ENCODE data around the gene CEMIP.

The CEMIP gene

DNA sequence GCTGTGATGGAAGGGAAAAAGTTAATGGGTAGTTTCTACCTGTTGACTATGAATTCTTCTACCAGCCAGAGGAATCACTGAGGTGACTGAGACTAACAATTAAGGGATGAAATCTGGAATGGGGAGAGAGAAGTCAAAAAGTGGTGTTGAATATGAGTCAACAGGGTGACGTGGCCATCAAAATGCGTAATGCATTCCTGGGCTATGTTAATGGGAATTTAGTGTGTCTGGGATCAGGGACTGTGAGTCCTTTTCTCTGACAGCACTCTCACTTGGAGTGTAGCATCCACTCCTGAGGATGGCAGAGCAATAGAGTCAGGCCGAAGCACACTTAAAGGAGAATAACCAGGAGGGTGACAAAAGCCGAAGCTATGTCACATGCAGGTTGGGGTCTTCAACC, 150.1 kb downstream of the CEMIP start:
- no peak overlapping the region for H3K27ac Mint-ChIP-seq
- no peaks in the 10 kb centered on the region for H3K4me1 Mint-ChIP-seq
- H3K9me3 Mint-ChIP-seq: no peaks in the 10 kb centered on the region
- no peaks in the 10 kb centered on the region for H3K27me3 Mint-ChIP-seq
- no peak overlapping the region for H3K4me3 Mint-ChIP-seq
- ATAC-seq (replicated peaks): no peak
- DNase-seq: no peak
- H3K36me3 Mint-ChIP-seq: peaks cover 0 to 11% of the 10 kb centered on the region in 2 donors

DNA sequence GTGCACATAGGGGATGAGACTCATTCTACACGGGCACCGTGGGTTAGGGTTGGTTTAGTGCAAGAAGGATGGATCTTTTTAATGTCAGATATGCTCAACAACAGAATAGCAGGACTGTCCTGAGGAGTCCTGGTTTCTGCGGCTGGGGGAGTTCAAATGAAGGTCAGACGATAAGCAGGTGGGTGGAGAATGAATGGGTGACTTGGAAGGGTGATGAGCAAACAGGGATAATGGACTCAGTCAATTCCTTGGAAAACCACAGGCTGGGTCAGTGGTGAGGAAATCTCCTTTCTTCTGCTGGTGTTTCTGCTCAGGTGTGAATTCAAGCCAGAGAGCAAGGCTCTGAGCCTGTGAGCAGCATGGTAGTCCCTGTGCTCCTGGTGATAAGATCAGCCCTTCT, 150.5 kb downstream of the CEMIP start:
- no peak for ATAC-seq (replicated peaks)
- H3K4me3 Mint-ChIP-seq: no peak overlapping the region
- no peaks in the 10 kb centered on the region for H3K27me3 Mint-ChIP-seq
- no peak for DNase-seq
- H3K9me3 Mint-ChIP-seq: no peaks in the 10 kb centered on the region
- peaks cover 0 to 15% of the 10 kb centered on the region in 2 donors for H3K36me3 Mint-ChIP-seq
- no peak overlapping the region for H3K27ac Mint-ChIP-seq
- peaks cover 0 to 4% of the 10 kb centered on the region in 2 donors for H3K4me1 Mint-ChIP-seq

DNA sequence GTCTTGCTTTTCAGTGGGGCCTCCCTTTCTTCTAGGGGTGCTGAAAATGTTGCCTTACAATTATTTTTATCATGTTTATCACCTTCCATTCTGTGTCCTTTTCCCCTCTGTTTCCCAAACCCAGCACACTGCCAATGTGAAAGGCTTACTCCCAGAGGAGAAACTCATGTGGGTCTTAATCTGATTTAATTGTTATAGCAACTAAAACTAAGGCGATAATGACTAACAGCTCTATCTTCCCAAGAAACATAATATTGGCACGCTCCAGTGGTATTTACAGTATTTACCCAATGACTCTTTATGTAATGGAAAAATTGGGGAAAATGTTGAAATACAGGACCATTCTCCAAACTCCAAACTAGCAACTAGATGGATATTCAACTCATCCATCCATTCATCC, 152.0 kb downstream of the CEMIP start:
- Mint-ChIP-seq H3K4me3 (no peak overlapping the region), H3K9me3 (no peaks in the 10 kb centered on the region), H3K36me3 (peaks cover under 1 to 21% of the 10 kb centered on the region in 2 donors), H3K27me3 (no peaks in the 10 kb centered on the region), H3K27ac (no peak overlapping the region), H3K4me1 (peaks cover 0 to 5% of the 10 kb centered on the region in 2 donors)
- DNase-seq: no peak
- ATAC-seq (replicated peaks): no peak

DNA sequence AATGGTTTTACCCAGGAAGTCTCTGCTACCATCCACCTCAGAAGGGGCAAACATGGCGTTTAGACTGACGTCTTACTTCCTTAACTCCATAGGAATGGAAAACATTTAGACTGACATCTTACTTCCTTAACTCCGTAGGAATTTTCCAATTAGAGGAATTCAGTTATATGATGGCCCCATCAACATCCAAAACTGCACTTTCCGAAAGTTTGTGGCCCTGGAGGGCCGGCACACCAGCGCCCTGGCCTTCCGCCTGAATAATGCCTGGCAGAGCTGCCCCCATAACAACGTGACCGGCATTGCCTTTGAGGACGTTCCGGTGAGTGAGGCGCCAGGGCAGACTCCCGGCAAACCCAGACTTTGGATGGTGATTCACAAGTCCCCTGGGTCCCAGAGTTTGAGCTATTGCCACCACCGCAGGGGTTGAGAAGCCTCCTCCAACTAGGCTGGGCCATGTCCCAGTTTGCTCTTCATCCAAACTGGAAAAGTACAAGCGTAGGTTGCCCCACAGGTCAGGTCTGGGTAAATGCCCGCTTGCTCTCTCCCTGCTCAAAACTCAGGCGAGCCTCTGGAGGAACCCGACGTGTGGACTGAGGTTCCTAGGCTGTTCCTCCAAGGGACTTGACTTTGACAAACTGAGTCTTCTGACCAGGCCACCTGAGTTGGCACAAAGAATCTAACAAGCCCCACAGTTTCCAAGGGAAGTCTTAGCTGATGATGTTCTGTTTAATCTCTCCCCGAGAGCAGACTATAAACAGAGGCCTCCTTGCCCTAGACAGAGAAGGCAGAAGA, 152.7 kb downstream of the CEMIP start:
- Mint-ChIP-seq H3K27me3 (no peaks in the 10 kb centered on the region), H3K36me3 (peaks cover 6 to 29% of the 10 kb centered on the region in 2 donors), H3K9me3 (no peaks in the 10 kb centered on the region), H3K27ac (no peak overlapping the region), H3K4me1 (peaks cover 0 to 5% of the 10 kb centered on the region in 2 donors), H3K4me3 (no peak overlapping the region)
- ATAC-seq (replicated peaks): no peak
- no peak for DNase-seq

DNA sequence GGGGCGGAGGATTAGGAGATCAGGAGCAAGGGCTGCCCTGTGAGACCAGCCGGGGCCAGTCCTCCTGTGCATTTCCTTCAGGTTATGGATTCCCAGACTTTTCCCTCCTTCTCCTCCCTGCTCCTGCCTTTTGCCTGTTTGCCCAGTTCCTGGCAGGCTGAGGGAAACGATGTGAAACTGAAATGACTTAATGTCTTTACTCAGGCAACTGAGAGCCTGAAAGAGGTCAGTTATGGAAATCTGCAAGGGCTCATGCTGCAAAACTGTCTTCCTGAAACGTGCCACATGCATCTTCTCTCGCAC, 153.3 kb downstream of the CEMIP start:
- Mint-ChIP-seq H3K36me3 (peaks cover 8 to 31% of the 10 kb centered on the region in 2 donors), H3K4me1 (peaks cover 0 to 5% of the 10 kb centered on the region in 2 donors), H3K27me3 (no peaks in the 10 kb centered on the region), H3K9me3 (no peaks in the 10 kb centered on the region), H3K4me3 (no peak overlapping the region), H3K27ac (no peak overlapping the region)
- ATAC-seq (replicated peaks): no peak
- no peak for DNase-seq

DNA sequence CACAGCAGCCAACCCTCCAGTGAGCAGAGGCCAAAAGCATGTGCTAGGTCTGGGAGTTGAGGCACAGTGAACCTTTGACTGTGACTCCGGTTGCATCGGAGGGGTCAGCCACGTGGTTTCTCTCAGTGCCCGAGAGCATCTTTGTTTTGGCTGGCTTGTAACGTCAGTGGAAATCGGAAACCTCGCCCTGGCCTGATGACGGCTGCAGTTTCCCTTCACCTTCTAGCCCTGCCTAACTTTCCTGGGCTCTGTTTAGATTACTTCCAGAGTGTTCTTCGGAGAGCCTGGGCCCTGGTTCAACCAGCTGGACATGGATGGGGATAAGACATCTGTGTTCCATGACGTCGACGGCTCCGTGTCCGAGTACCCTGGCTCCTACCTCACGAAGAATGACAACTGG, 153.8 kb downstream of the CEMIP start:
- no peak overlapping the region for H3K27ac Mint-ChIP-seq
- no peak for ATAC-seq (replicated peaks)
- no peaks in the 10 kb centered on the region for H3K9me3 Mint-ChIP-seq
- H3K36me3 Mint-ChIP-seq: peaks cover 11 to 35% of the 10 kb centered on the region in 2 donors
- DNase-seq: no peak
- no peaks in the 10 kb centered on the region for H3K27me3 Mint-ChIP-seq
- H3K4me1 Mint-ChIP-seq: peaks cover 0 to 5% of the 10 kb centered on the region in 2 donors
- H3K4me3 Mint-ChIP-seq: no peak overlapping the region

DNA sequence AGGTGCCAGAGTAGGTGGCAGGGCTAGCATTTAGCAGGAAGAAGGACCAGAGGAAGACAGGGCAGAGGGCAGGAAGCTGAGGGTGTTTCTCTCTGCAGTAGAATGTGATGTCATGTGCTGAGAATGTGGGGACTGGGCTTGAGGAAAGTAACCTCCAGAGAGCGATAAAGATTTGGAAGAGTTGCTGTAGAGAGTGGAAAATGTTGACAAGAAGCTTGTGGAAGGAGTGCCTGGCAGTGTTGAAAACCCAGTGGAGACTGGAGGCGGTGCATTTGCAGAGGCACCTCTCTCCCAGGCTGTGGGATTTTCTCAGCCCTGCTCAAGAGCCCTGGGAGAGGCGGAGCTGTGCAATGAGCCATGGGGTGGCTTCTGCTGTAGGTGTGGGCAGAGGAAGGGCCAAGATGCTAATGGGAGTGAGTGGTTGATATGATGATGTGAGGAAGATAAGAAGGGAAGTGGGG, 155.6 kb downstream of the CEMIP start:
- Mint-ChIP-seq H3K27me3 (no peaks in the 10 kb centered on the region), H3K4me3 (no peak overlapping the region), H3K36me3 (peaks cover 14 to 35% of the 10 kb centered on the region in 2 donors), H3K9me3 (no peaks in the 10 kb centered on the region), H3K27ac (no peak overlapping the region), H3K4me1 (peaks cover 0 to 5% of the 10 kb centered on the region in 2 donors)
- DNase-seq (no peak), ATAC-seq (replicated peaks) (no peak)

DNA sequence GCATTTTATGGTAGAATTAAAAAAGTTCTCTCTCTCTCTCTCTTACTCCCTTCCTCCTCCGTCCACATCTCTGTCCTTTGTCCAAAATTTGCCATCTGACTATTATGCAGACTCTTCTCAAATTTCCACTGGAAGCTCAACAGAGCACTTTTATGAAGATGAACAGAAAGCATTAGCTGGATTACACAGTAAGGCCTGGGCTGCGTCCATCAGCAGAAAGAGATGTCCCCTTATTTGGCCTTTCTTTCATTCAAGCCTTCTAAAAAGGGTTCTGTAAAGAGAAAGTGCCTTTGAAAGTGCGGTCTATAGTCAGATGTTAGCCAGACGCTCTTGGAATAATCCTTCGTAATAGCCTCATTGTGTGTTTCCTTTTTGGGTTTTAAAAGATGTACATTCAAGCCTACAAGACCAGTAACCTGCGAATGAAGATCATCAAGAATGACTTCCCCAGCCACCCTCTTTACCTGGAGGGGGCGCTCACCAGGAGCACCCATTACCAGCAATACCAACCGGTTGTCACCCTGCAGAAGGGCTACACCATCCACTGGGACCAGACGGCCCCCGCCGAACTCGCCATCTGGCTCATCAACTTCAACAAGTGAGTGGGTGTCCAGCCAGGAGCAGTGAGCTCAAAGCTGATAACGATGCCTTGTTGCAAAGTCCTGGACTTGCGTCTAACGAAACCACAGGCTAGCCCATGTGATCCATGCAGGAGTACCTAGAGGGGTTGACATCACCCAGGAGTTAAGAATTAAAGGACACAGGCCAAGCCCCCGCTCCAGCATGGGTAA, 157.3 kb downstream of the CEMIP start:
- H3K4me1 Mint-ChIP-seq: peaks cover 0 to 5% of the 10 kb centered on the region in 2 donors
- no peaks in the 10 kb centered on the region for H3K27me3 Mint-ChIP-seq
- DNase-seq (no peak), ATAC-seq (replicated peaks) (no peak)
- no peak overlapping the region for H3K4me3 Mint-ChIP-seq
- H3K27ac Mint-ChIP-seq: no peak overlapping the region
- peaks cover 25 to 38% of the 10 kb centered on the region in 2 donors for H3K36me3 Mint-ChIP-seq
- H3K9me3 Mint-ChIP-seq: no peaks in the 10 kb centered on the region

DNA sequence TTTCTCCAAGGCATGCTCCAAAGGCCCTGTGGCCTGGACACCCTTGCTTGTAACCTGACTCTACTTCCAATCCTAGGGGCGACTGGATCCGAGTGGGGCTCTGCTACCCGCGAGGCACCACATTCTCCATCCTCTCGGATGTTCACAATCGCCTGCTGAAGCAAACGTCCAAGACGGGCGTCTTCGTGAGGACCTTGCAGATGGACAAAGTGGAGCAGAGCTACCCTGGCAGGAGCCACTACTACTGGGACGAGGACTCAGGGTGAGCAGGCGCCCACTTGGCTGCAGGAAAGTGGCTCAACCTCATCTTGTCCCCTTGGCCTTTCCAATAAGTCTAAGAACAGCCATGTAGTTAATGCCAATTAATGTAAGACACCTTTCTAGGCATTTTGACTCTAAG, 158.5 kb downstream of the CEMIP start:
- H3K27me3 Mint-ChIP-seq: no peaks in the 10 kb centered on the region
- H3K27ac Mint-ChIP-seq: no peak overlapping the region
- H3K36me3 Mint-ChIP-seq: peaks cover 35 to 48% of the 10 kb centered on the region in 2 donors
- DNase-seq: no peak
- no peak overlapping the region for H3K4me3 Mint-ChIP-seq
- peaks cover 0 to 5% of the 10 kb centered on the region in 2 donors for H3K4me1 Mint-ChIP-seq
- no peak for ATAC-seq (replicated peaks)
- H3K9me3 Mint-ChIP-seq: no peaks in the 10 kb centered on the region

DNA sequence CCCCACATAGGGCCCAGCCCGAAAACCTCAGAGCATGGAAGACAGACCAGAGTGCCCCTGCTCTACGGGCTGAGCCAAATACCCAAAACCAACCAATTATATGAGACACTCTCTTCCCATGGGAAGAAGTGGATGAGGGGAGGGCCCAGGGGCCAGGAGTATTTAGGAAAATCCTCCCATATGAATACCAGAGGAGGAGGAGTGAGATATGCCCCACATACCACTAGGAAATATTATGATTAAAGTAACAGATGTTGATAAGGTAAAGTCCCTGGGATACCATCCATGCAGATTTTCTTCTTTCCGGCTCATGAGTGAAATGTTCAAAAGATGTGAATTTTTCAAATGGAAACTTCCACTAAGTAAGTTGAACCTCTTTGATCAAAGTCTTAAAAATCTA, 160.0 kb downstream of the CEMIP start:
- Mint-ChIP-seq H3K27ac (no peak overlapping the region), H3K9me3 (no peaks in the 10 kb centered on the region), H3K4me3 (no peak overlapping the region), H3K27me3 (no peaks in the 10 kb centered on the region), H3K36me3 (peaks cover 41 to 58% of the 10 kb centered on the region in 2 donors), H3K4me1 (peaks cover 0 to 5% of the 10 kb centered on the region in 2 donors)
- DNase-seq (no peak), ATAC-seq (replicated peaks) (no peak)

DNA sequence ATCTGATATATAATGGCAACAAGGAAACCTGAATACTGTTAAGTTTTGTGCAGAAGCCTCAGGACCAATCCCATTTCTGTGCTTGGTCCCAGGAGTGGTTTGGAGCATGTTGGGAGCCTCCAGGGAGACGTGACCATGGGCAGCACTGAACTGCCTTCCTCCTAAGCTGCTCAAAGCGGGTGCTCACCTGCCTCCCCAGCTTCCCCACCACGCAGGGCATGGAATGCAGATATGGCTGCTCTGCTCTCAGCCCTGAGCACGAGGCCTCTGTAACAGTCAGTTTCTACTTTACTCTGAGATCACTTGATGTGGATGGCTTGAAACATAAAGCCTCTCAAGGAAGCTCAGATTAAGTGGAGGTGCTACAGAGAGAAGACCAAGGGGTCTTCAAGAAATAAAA, 161.2 kb downstream of the CEMIP start:
- DNase-seq: no peak
- Mint-ChIP-seq H3K27ac (no peak overlapping the region), H3K9me3 (no peaks in the 10 kb centered on the region), H3K27me3 (no peaks in the 10 kb centered on the region), H3K4me1 (peaks cover 1 to 2% of the 10 kb centered on the region in 2 donors), H3K4me3 (no peak overlapping the region), H3K36me3 (peaks cover 41 to 56% of the 10 kb centered on the region in 2 donors)
- no peak for ATAC-seq (replicated peaks)

DNA sequence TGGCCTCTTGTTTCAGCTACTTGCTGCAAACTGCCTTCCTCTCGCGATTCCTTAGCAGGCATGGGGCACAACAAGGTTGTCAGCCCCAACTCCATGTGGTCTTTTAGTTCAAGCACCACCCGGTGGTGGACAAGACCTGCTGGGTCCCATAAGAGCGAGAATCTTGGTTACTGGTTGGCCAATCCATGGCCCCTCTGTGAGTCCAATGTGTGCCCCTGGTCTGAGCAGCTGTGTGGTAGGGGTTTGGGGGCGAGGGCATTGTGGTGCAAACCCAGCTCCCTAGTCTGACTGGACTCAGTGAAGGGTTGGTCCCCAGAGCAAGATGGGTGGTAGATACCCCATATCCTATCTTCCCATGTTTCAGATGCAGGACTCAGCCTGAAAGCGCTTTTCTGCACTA, 161.7 kb downstream of the CEMIP start:
- ATAC-seq (replicated peaks) (no peak), DNase-seq (no peak)
- Mint-ChIP-seq H3K9me3 (peaks cover 0 to 2% of the 10 kb centered on the region in 2 donors), H3K4me1 (peaks cover 7% of the 10 kb centered on the region in 2 donors), H3K27me3 (no peaks in the 10 kb centered on the region), H3K4me3 (no peak overlapping the region), H3K27ac (peak overlapping the region; percentile 22), H3K36me3 (peaks cover 46 to 61% of the 10 kb centered on the region in 2 donors)

DNA sequence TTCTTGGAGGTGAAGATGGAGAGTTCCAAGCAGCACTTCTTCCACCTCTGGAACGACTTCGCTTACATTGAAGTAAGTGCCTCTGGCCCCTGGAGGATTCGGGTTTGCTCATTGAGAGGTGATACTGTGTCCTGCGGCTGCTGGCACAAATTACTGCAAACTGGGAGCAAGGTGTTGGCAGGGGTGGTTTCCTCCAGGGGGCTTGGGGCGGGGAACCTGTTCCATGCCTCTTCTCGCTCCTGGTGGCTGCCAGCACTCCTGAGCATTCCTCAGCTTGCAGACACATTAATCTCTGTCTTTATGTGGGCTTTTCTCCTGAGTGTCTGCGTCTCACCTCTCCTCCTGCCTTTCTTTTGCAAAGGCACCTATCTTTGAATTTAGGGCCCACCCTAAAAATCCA, 163.1 kb downstream of the CEMIP start:
- Mint-ChIP-seq H3K36me3 (peaks cover 47 to 63% of the 10 kb centered on the region in 2 donors), H3K27me3 (no peaks in the 10 kb centered on the region), H3K9me3 (peaks cover 0 to 2% of the 10 kb centered on the region in 2 donors), H3K4me3 (no peak overlapping the region), H3K4me1 (peaks cover 12 to 16% of the 10 kb centered on the region in 2 donors), H3K27ac (no peak overlapping the region)
- ATAC-seq (replicated peaks): no peak
- DNase-seq: no peak

DNA sequence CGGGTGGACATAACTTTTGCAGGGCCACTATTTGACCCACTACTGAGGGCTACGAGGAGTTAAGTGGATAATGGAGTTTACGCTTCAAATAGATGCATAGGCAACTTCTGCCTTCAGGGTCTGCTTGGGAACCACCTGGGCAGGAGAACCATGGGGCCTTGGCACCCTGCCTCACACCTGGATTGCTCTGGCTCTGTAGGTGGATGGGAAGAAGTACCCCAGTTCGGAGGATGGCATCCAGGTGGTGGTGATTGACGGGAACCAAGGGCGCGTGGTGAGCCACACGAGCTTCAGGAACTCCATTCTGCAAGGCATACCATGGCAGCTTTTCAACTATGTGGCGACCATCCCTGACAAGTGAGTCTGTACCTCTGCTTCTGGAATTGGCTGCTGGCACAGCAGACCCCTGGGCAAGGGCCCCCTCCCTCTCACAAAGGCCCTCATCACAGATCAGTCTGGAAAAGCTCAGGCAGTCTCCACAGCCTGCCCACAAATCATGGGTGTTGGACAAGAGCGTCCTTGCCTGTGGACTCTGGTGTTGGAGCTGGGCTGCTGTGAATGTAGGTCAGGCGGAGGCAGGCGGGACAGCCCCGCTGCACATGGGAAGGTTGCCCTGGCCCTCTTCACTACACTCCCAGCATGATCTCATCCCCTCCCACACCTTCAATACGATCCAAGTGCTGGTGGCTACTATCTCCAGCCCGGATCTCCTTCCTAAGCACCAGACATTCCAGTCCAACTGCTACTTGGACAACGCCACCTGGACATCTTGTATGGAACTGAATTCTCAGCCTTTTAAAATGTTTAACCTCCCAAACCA, 163.8 kb downstream of the CEMIP start:
- H3K4me1 Mint-ChIP-seq: peaks cover 14 to 16% of the 10 kb centered on the region in 2 donors
- H3K27ac Mint-ChIP-seq: no peak overlapping the region
- H3K27me3 Mint-ChIP-seq: no peaks in the 10 kb centered on the region
- no peak for DNase-seq
- no peak for ATAC-seq (replicated peaks)
- peaks cover 47 to 66% of the 10 kb centered on the region in 2 donors for H3K36me3 Mint-ChIP-seq
- H3K4me3 Mint-ChIP-seq: no peak overlapping the region
- H3K9me3 Mint-ChIP-seq: peaks cover 0 to 2% of the 10 kb centered on the region in 2 donors
